ENCODE data around the gene POMT1.
"Not testable (repeated sequence)": the region's sequence is repeated elsewhere in the genome, so short reads cannot be mapped to it uniquely, and the experiment has no call there.

The POMT1 gene

GRCh38 chr9:131525643-131526565, 23.2 kb downstream of the POMT1 start:
- no peak for DNase-seq (ENCODE audit: low read depth)

GRCh38 chr9:131528186-131528585, 25.5 kb downstream of the POMT1 start:
- DNase-seq (ENCODE audit: low read depth) = no peak

- no peak for DNase-seq (ENCODE audit: low read depth)
Measured at GRCh38 chr9:131528886-131529505, 26.3 kb downstream of the POMT1 start.

DNA sequence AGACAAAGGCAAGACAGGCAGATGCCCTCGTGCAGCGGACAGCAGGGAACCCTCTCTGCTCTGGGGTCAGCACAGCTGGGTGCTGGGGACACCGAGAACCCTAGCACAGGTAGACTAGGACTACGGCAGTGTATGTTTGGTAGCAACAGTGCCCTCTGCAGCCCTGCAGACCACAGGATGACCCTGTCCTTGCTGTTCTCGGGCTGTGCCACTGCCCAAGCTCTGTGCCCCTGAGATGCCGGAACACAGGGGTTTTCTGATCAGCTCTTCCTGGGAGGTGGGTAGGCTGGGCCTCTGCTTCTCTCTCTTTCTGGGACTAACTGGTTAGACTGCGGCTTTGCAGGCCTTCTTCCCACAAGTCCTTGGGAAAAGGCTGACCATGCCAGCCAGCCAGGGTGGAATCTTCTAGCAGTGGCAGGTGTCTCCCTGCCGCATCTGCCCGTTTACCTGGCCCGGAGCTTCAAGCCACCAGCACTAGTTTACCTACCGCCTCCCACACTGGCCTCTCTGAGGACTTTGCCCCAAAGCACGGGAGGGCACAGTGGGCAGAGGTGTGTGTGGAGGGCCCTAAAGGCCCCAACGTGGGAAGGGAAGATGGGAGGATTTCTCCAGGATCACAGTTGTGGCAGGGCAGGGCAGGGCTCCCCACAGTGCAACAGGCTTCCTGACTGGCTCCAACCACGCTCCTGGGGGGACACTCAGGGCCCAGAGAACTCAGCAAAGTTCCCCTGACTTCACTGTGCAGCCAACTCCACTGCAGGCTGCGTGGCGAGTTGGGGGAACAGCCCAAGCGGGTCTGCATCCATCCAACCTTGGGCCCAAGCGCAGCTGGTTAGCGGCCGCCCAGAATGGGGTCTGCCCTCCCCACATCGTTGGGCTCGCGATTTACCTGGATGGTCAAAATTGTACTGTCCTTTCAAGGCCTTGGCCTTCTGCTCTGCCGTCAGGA, 27.2 kb downstream of the POMT1 start:
- DNase-seq (ENCODE audit: low read depth) = no peak

- DNase-seq (ENCODE audit: low read depth) = no peak
Measured at GRCh38 chr9:131530546-131530919, 27.8 kb downstream of the POMT1 start.

DNA sequence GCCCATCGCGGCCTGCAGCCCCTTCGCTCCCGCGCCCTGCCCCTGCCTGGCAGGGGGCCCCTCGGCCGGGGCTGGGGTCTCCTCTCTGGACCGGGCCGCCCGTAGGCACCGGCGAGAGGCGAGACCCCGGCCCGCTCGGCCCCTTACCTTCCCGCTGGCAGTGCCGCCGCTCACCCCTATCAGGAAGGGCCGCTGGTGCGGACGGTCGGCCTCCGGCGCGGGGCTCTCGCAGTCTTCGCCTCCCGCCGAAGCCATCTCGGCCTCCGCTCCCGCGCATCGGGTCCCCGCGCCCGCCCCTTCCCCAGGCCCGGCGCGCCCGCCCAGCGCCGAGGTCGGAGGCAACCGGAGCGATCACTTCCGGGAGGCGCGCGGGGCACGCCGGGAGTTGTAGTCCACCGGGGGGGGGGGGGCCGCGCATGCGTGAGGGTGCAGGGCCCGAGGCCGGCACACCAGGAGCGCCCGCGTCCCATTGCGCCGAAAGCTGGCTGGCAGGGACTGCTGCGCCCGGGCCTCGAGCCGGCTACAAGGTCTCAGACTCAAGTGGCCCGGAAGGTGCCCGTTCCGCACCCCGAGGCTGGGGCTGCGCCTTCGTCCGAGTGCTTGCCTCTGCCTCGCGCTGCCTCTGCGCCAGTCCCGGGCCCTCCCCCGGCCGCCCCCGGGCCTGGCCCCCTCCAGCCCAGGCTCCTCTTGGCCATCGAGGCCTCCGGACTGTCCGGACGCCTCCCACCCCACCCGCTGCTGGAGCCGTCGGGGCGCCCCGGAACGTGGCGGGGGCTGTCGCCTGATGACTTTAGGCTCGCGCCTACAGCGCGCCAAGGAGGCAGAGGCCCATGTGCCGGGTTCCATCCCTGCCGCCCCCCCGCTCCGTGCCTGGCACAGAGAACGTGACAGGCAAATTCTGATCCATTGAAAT, 28.5 kb downstream of the POMT1 start, which contains the start of gene UCK1:
TSS of gene UCK1 (minus strand) at position 344 of the 913 bp plus-strand sequence. CDS start at position 255, 89 bp downstream.
- peak; percentile 47 for DNase-seq (ENCODE audit: low read depth)

DNA sequence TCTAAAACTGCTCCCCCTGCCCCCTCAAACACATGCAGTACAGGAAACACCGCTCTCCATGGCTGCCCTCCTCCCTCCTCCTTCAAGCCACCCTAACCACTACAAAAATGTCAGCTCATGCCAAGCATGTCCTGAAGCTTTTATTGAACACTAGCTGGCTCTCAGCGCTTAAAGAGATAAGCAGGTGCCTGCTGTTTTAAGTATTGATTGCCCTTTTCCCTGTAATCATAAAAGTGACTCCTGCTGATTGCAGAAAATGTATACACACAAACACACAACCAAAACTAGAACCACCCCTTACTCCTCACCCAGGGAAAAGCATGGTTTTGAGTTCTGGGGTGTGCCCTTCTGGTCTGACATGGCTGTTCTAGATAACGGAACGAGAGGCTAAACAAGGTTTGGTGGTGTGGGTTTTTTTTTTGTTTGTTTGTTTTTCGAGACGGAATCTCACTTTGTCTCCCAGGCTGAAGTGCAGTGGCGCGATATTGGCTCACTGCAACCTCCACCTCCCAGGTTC, 32.1 kb downstream of the POMT1 start:
- DNase-seq (ENCODE audit: low read depth) = no peak

GRCh38 chr9:131537946-131538345, 35.2 kb downstream of the POMT1 start:
- DNase-seq (ENCODE audit: low read depth) = no peak

GRCh38 chr9:131539223-131539923, 36.7 kb downstream of the POMT1 start:
- no peak for DNase-seq (ENCODE audit: low read depth)

DNA sequence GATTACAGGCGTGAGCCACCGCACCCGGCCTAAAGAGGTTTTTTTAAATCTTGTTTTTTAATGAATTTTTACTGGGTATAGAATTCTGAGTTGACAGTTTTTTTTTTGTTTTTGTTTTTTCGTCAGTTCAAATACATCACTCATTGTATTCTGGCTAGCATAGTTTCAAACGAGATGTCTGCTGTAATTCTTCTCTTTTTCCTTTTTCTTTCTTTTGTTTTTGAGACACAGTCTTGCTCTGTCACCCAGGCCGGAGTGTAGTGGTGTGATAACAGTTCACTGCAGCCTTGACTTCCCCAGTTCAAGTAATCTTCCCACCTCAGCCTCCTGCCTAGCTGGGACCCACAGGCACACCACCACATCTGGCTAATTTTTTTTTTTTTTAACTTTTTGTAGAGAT, 40.4 kb downstream of the POMT1 start:
- DNase-seq (ENCODE audit: low read depth) = no peak

GRCh38 chr9:131545003-131545785, 42.5 kb downstream of the POMT1 start, which contains the start of gene PRRT1B:
Gene PRRT1B (plus strand): TSS chr9:131545523. CDS start chr9:131545616, 93 bp downstream.
- DNase-seq (ENCODE audit: low read depth) = no peak

DNA sequence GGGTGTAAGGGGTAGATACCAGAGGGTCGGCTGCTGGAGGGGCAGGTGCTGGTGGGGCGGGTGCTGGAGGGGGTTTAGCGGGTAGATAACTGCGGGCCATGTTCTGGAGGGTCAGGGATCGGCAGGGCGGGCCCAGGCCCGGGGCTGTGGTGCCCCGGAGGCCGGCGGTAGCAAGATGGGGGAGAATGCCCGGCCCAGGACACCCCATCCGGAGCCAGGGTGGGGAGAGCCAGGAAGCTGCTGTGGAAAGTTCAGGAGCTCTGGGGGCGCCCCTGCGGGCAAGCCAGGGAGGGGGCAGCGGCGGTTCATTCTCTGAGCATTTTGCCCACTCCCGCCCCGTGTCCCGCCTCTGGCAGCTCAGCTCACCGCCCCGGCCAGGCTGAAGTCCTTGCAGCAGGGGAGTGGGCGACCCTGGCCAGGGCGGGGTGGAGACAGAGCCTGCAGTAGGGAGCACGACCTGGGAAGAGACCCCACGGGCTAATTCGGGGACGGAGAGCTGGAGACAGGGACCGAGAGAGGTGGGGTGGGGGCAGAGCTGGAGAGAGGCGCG, 43.1 kb downstream of the POMT1 start:
- no peak for DNase-seq (ENCODE audit: low read depth)

DNA sequence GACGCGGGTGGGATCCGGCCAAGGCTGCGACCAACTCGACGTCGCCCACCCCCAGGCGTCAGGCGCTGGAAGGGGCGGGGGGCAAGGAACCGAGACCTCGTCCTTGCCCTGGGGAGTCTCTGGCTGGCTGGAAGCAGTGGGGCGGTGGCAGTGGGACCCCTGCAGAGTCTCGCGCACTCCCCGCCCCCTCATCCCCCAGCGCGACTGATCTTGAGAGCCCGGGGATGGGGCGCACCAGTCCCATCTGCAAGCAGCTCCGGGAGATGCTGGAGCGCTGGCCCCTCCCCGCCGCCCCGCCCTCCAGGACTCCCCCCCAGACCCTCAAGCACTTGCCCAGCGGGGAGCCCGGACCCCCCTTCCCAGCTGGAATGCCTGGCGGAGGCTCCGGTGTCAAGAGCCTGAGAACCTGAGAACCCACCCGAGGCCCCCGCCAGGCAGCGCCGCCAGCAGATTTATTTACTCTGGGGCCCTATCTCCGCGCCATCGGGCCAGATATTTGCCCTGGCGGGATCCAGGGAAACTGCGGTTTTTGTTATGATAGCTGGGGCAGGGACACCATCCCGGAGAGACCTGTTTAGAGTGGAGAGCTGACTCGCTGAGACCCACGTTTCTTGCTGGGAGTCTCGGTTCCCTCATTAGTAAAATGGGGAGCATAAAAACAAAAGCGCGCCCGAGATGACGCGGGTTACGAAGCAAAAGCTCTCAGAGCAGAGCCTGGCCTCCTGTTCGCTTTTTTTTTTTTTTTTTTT, 43.8 kb downstream of the POMT1 start:
- DNase-seq (ENCODE audit: low read depth) = no peak

DNA sequence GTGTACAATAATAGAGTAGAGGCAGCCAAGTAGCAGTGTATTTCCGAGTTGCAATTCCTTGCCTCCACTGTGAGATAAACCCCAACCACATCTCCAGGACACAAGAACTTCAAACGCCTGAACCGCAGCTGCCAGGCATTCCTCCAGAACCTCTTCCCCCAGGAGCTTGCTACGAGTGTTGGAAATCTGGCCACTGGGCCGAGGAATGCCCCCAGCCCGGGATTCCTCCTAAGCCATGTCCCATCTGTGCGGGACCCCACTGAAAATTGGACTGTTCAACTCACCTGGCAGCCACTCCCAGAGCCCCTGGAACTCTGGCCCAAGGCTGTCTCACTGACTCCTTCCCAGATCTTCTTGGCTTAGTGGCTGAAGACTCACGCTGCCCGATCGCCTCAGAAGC, 46.5 kb downstream of the POMT1 start:
- not testable (repeated sequence) for DNase-seq (ENCODE audit: low read depth)

GRCh38 chr9:131550465-131550864, 47.7 kb downstream of the POMT1 start:
- DNase-seq (ENCODE audit: low read depth) = not testable (repeated sequence)

DNA sequence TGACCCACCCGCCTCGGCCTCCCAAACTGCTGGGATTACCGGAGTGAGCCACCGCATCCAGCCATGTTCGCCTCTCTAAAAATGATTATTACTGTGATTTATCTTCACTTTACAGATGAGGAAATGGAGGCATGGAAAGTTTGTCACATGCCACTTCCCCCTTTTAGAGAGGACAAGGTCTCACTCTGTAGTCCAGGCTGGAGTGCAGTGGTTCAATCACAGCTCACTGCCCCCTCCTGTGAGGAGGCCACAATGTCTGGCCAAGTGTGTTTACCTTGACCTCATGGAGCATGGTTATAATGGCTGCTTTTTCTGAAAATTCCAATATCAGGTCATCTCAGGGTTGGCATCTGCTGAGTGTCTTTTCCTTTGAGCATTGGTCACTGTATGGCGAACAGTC, 49.3 kb downstream of the POMT1 start:
- DNase-seq (ENCODE audit: low read depth) = no peak

DNA sequence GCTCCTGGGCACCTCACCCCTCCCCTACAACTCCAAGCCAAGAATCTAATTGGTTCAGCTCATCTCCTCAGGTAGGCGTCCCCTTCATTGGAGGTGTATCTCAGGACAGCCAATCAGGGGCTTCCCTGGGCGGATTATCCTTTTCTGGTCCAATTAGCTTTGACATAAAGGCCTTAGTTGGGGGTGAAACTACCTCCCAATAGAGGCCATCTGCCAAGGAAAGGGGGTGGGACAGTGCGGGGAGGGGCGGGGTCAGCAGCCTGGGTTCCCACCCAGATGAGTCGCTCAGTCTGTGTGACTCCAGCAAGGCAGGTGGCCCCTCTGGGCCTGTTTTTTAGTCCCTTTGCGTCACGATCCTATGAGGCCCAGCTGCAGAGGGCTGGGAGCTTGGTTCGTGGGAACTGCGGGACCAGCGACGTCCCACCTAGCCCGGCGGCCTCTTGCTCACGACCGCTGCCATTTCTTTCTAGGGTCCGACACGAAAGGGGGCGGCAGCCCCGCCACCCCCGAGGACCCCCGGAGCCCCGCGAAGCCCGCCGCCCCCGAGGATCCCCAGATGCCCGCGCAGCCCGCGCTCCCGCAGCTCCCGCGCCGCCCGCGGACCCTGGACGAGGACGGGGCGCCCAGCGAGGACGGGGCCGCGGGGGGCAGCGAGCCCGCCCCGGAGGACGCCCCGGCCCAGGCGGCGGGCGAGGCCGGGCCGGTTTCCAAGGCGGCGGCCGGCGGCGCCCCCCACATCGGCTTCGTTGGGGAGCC, 51.5 kb downstream of the POMT1 start:
- no peak for DNase-seq (ENCODE audit: low read depth)
